ENCODE measurements around the gene PRPF6. TPM values are rescaled to one million over a fixed set of nuclear protein-coding genes. Genes with fewer than 3 reads are reported as not detected.

PRPF6 gene
- total and polyA plus RNA-seq, 2 of the 13 experiments (the other 11 are each of a cell fraction or from before 2014, with no cell fraction given) = 63.7 to 101 TPM

DNA sequence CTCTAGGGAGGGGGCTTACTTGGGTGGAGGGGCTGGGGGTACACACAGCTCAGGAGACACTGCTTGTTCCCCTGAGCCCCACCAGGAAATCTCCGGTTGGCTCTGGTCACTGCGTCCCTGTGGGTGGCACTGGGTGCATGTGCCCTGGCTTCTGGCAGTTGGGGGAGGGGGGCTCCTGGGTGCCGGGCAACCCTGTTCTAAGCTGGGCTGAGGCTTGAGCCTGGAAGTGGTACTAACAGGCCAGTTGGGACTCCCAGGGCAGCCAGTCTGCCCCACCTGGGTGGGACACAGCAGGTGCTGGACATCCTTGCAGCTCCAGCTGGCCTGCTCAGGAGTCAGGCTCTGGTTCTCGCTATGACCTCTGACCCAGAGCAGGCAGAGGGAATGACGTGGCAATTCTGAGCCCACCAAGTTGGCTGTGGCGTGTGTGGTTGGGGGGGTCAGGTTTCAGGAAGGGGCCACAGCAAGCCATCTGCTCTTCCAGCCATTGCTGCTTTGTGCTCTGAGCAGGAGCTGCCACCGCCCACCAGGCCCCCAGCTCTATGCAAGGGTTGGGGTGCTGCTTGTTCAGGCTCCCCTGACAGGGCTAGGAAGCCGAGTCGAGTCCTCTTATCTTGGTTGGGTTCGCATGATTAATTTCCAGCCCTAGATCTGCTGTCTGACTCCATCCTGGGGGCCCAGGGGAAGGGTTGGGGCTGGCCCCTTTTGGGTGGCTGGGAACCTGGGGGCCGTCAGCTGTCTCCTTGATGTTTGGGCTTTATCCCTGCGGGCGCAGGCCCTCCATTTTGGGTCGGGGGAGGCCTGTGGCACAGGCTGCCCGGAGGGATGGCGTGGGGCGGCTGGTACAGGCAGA is 55.6 kb downstream of the PRPF6 start (continued):
- no peak for TF ChIP-seq ZBTB49 (CRISPR knock-in tag; IDR thresholded peaks at IDR 0.05; ENCODE audit: borderline replicate concordance)
- no peak for TF ChIP-seq MXD4 (CRISPR knock-in tag; IDR thresholded peaks at IDR 0.05)
- 0 out of 2 replicates have a peak, but pooled peaks have one; percentile 25 for TF ChIP-seq RFXANK (CRISPR knock-in tag; IDR thresholded peaks at IDR 0.05)
- TF ChIP-seq, protein P1, sequence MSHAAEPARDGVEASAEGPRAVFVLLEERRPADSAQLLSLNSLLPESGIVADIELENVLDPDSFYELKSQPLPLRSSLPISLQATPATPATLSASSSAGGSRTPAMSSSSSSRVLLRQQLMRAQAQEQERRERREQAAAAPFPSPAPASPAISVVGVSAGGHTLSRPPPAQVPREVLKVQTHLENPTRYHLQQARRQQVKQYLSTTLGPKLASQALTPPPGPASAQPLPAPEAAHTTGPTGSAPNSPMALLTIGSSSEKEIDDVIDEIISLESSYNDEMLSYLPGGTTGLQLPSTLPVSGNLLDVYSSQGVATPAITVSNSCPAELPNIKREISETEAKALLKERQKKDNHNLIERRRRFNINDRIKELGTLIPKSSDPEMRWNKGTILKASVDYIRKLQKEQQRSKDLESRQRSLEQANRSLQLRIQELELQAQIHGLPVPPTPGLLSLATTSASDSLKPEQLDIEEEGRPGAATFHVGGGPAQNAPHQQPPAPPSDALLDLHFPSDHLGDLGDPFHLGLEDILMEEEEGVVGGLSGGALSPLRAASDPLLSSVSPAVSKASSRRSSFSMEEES (CRISPR knock-in tag; IDR thresholded peaks at IDR 0.05) = no peak
- 0 out of 2 replicates have a peak, but pooled peaks have one; percentile 22 for TF ChIP-seq ZNF720 (CRISPR knock-in tag; IDR thresholded peaks at IDR 0.05)
- no peak for TF ChIP-seq ZSCAN22 (CRISPR knock-in tag; IDR thresholded peaks at IDR 0.05)
- peak; percentile 22; the same call in 1 of the 2 replicates for TF ChIP-seq BHLHE40 (IDR thresholded peaks at IDR 0.05; ENCODE audit: low read length)
- no peak for TF ChIP-seq JDP2 (CRISPR knock-in tag; IDR thresholded peaks at IDR 0.05; ENCODE audit: borderline replicate concordance)
- no peak for TF ChIP-seq ZFP41 (CRISPR knock-in tag; IDR thresholded peaks at IDR 0.05; ENCODE audit: borderline replicate concordance)
- no peak for TF ChIP-seq MAFG (CRISPR knock-in tag; IDR thresholded peaks at IDR 0.05)
- TF ChIP-seq GTF3A (CRISPR knock-in tag; conservative IDR thresholded peaks at IDR 0.05) = no peak
- TF ChIP-seq ATM (IDR thresholded peaks at IDR 0.05; ENCODE audit: borderline replicate concordance) = no peak
- TF ChIP-seq, protein P2, sequence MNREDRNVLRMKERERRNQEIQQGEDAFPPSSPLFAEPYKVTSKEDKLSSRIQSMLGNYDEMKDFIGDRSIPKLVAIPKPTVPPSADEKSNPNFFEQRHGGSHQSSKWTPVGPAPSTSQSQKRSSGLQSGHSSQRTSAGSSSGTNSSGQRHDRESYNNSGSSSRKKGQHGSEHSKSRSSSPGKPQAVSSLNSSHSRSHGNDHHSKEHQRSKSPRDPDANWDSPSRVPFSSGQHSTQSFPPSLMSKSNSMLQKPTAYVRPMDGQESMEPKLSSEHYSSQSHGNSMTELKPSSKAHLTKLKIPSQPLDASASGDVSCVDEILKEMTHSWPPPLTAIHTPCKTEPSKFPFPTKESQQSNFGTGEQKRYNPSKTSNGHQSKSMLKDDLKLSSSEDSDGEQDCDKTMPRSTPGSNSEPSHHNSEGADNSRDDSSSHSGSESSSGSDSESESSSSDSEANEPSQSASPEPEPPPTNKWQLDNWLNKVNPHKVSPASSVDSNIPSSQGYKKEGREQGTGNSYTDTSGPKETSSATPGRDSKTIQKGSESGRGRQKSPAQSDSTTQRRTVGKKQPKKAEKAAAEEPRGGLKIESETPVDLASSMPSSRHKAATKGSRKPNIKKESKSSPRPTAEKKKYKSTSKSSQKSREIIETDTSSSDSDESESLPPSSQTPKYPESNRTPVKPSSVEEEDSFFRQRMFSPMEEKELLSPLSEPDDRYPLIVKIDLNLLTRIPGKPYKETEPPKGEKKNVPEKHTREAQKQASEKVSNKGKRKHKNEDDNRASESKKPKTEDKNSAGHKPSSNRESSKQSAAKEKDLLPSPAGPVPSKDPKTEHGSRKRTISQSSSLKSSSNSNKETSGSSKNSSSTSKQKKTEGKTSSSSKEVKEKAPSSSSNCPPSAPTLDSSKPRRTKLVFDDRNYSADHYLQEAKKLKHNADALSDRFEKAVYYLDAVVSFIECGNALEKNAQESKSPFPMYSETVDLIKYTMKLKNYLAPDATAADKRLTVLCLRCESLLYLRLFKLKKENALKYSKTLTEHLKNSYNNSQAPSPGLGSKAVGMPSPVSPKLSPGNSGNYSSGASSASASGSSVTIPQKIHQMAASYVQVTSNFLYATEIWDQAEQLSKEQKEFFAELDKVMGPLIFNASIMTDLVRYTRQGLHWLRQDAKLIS (CRISPR knock-in tag; IDR thresholded peaks at IDR 0.05) = no peak; the same call in none of the 2 replicates
- TF ChIP-seq, protein P3, sequence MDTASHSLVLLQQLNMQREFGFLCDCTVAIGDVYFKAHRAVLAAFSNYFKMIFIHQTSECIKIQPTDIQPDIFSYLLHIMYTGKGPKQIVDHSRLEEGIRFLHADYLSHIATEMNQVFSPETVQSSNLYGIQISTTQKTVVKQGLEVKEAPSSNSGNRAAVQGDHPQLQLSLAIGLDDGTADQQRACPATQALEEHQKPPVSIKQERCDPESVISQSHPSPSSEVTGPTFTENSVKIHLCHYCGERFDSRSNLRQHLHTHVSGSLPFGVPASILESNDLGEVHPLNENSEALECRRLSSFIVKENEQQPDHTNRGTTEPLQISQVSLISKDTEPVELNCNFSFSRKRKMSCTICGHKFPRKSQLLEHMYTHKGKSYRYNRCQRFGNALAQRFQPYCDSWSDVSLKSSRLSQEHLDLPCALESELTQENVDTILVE (CRISPR knock-in tag; IDR thresholded peaks at IDR 0.05) = no peak; the same call in 1 of the 2 replicates
- TF ChIP-seq ZNF329 (CRISPR knock-in tag; IDR thresholded peaks at IDR 0.05; ENCODE audit: low read depth) = no peak
- TF ChIP-seq PREB (CRISPR knock-in tag; IDR thresholded peaks at IDR 0.05) = no peak
- no peak for TF ChIP-seq ZSCAN5A (CRISPR knock-in tag; IDR thresholded peaks at IDR 0.05; ENCODE audit: borderline replicate concordance)

Measured in HepG2 (cell line).